HCT116 (cell line): ENCODE measurements around the gene POMT1. TPM values are rescaled to one million over a fixed set of nuclear protein-coding genes. Genes with fewer than 3 reads are reported as not detected.

Source experiments
- ATAC-seq: fragments of 200-7000 bp; cut with Tn5 transposase; 2 replicates; pipeline ENCODE4 v1.9.1; 2020; ENCODE audit warnings: mild to moderate bottlenecking, moderate library complexity
- BruUV-seq: library from RNA; stranded (reverse); fragments of 400-500 nt; replicated peaks from 2 replicates; lab custom pipeline; 2021; lab: Mats Ljungman, UMichigan
- CTCF ChIA-PET: fragments of 300-600 bp; sonication (Branson Sonifier 250); formaldehyde crosslinking; loops from one replicate; lab custom pipeline; 2021; ENCODE audit warnings: antibody characterized with exemption; lab: Charles Lee
- POLR2A ChIA-PET: fragments of 300-600, 350-600 bp; sonication (Branson Sonifier 250); formaldehyde crosslinking; loops from one replicate; lab custom pipeline; 2021; ENCODE audit warnings: antibody characterized with exemption; lab: Charles Lee
- RAD21 ChIA-PET, 2 experiments: fragments of 300-600 bp; sonication (Branson Sonifier 250); formaldehyde crosslinking; loops; one replicate each; lab custom pipeline; 2023; ENCODE audit warnings: low total read pairs in 2 of 2; ENCODE audit not compliant: uncharacterized antibody in 2 of 2, unreplicated experiment in 2 of 2, low non-redundant PET in 1 of 2; lab: Charles Lee
- DNase-seq: peaks from one replicate; pipeline ENCODE4 v3.0.0-alpha.2; 2010; ENCODE audit warnings: low read depth, low spot score
- H2AFZ ChIP-seq: fragments of 200-600 bp; shearing (Covaris generic), sonication (generic); 2 replicates; pipeline ENCODE4 v1.6.1; 2017; ENCODE audit warnings: low read depth, mixed run types, mixed read lengths, antibody characterized with exemption, low read length; ENCODE audit not compliant: poor library complexity, severe bottlenecking
- H3K27ac ChIP-seq: 2 replicates; pipeline ENCODE4 v1.5.1; 2012; ENCODE audit warnings: low read depth, low read length
- H3K27me3 ChIP-seq: fragments of 200-600 bp; sonication (generic); 2 replicates; pipeline ENCODE4 v1.6.1; 2016; ENCODE audit warnings: mixed run types, low read length, mixed read lengths; ENCODE audit not compliant: insufficient read depth
- H3K36me3 ChIP-seq, 2 experiments: fragments of 200-500 bp in 1 of 2; fragments of 200-600 bp in 1 of 2; sonication (Bioruptor generic) in 1 of 2; sonication (generic) in 1 of 2; 2 replicates each; pipeline versions ENCODE4 v1.5.1 to v1.6.1; 2014 to 2016; ENCODE audit warnings: low read length in 2 of 2, inconsistent platforms in 1 of 2, mixed read lengths in 1 of 2, mixed run types in 1 of 2; ENCODE audit not compliant: insufficient read depth in 2 of 2, control insufficient read depth in 1 of 2
- H3K4me1 ChIP-seq, 2 experiments: fragments of 200-600 bp in 1 of 2; sonication (generic) in 1 of 2; 2 replicates each; pipeline versions ENCODE4 v1.5.1 to v1.6.1; 2012 to 2017; ENCODE audit warnings: low read length in 2 of 2, inconsistent platforms in 1 of 2, mild to moderate bottlenecking in 1 of 2, mixed read lengths in 1 of 2, mixed run types in 1 of 2, moderate library complexity in 1 of 2; ENCODE audit not compliant: insufficient read depth in 2 of 2, control insufficient read depth in 1 of 2
- H3K4me2 ChIP-seq: fragments of 200-600 bp; sonication (generic); 2 replicates; pipeline ENCODE4 v1.6.1; 2017; ENCODE audit warnings: mixed run types, low read length, mixed read lengths
- H3K4me3 ChIP-seq, 2 experiments: fragments of 200-600 bp in 1 of 2; sonication (generic) in 1 of 2; replicated peaks in 1 of 2; 2 replicates each; pipeline ENCODE4 v1.5.1; 2011 to 2016; ENCODE audit warnings: low read length in 2 of 2, control low read depth in 1 of 2, low read depth in 1 of 2, mild to moderate bottlenecking in 1 of 2, mixed read lengths in 1 of 2, mixed run types in 1 of 2
- H3K79me2 ChIP-seq: fragments of 200-600 bp; sonication (generic); 2 replicates; pipeline ENCODE4 v1.6.1; 2017; ENCODE audit warnings: mild to moderate bottlenecking, mixed run types, low read length, moderate library complexity, mixed read lengths; ENCODE audit not compliant: insufficient read depth
- H3K9ac ChIP-seq: fragments of 200-600 bp; sonication (generic); 2 replicates; pipeline ENCODE4 v1.6.1; 2016; ENCODE audit warnings: low read length, mixed read lengths
- H3K9me2 ChIP-seq: fragments of 200-600 bp; sonication (generic), shearing (Covaris generic); 2 replicates; pipeline ENCODE4 v1.6.1; 2017; ENCODE audit warnings: mixed run types, mild to moderate bottlenecking, moderate library complexity; ENCODE audit not compliant: insufficient read depth
- H3K9me3 ChIP-seq, 2 experiments: fragments of 200-500 bp in 1 of 2; fragments of 200-600 bp in 1 of 2; sonication (Bioruptor generic) in 1 of 2; sonication (generic) in 1 of 2; 2 replicates each; pipeline ENCODE4 v1.6.1; 2014 to 2017; ENCODE audit warnings: low read length in 2 of 2, mixed read lengths in 2 of 2, inconsistent platforms in 1 of 2, low read depth in 1 of 2, mild to moderate bottlenecking in 1 of 2, mixed run types in 1 of 2, moderate library complexity in 1 of 2; ENCODE audit not compliant: control insufficient read depth in 1 of 2, insufficient read depth in 1 of 2
- H4K20me1 ChIP-seq: fragments of 200-600 bp; sonication (generic), shearing (Covaris generic); 2 replicates; pipeline ENCODE4 v1.6.1; 2017; ENCODE audit warnings: mixed run types, mild to moderate bottlenecking, moderate library complexity; ENCODE audit not compliant: insufficient read depth
- CBX3 ChIP-seq: IDR thresholded peaks from 2 replicates; pipeline ENCODE4 v1.6.1; 2012; ENCODE audit warnings: low read depth
- EGR1 ChIP-seq: IDR thresholded peaks from 2 replicates; pipeline ENCODE4 v1.6.1; 2012; ENCODE audit warnings: low read depth
- EZH2phosphoT487 ChIP-seq: fragments of 200-600 bp; IDR thresholded peaks from 2 replicates; pipeline ENCODE4 v1.6.1; 2018; ENCODE audit warnings: antibody characterized with exemption, borderline replicate concordance
- JUND ChIP-seq: IDR thresholded peaks from 2 replicates; pipeline ENCODE4 v1.6.1; 2012
- POLR2A ChIP-seq: IDR thresholded peaks from 2 replicates; pipeline ENCODE4 v1.7.0; 2011; ENCODE audit warnings: borderline replicate concordance; ENCODE audit not compliant: insufficient read depth, insufficient read length; ENCODE audit errors: extremely low read depth
- POLR2AphosphoS5 ChIP-seq: IDR thresholded peaks from 2 replicates; pipeline ENCODE4 v1.6.1; 2011; ENCODE audit warnings: mild to moderate bottlenecking, low read depth, low read length, moderate library complexity
- RAD21 ChIP-seq: IDR thresholded peaks from 2 replicates; pipeline ENCODE4 v1.6.1; 2012; ENCODE audit warnings: low read depth, mild to moderate bottlenecking
- SIN3A ChIP-seq: IDR thresholded peaks from 2 replicates; pipeline ENCODE4 v1.6.1; 2012; ENCODE audit warnings: low read depth
- SRF ChIP-seq: IDR thresholded peaks from 2 replicates; pipeline ENCODE4 v1.6.1; 2012; ENCODE audit warnings: low read depth
- YY1 ChIP-seq: IDR thresholded peaks from 2 replicates; pipeline ENCODE4 v1.6.1; 2011; ENCODE audit warnings: low read length, low read depth, moderate library complexity, mild to moderate bottlenecking; ENCODE audit not compliant: insufficient replicate concordance; ENCODE audit errors: extremely low read depth
- ZNF274 ChIP-seq: fragments of 200-500 bp; sonication (Bioruptor generic); IDR thresholded peaks from 2 replicates; pipeline ENCODE4 v1.6.1; 2014; ENCODE audit warnings: mild to moderate bottlenecking, low read depth, low read length, inconsistent platforms
- intact Hi-C: fragments of 100-400 bp; cut with micrococcal nuclease; formaldehyde crosslinking; loops from 2 replicates; pipeline ENCODE4 v1.10.0; 2022
- total RNA-seq: library from RNA; stranded (reverse); gene quantifications from one replicate; pipeline ENCODE4 v1.2.1, GENCODE V29; 2021; ENCODE audit not compliant: unreplicated experiment
- TF ChIP-seq, protein P1 (sequence below), 3 experiments: fragments of 200-600 bp in 1 of 3; sonication (generic) in 1 of 3; IDR thresholded peaks in 2 of 3; conservative IDR thresholded peaks in 1 of 3; 2 replicates each; pipeline ENCODE4 v1.5.1; 2012 to 2017; ENCODE audit warnings: low read depth in 2 of 3, low read length in 2 of 3, antibody characterized with exemption in 1 of 3, borderline replicate concordance in 1 of 3, control low read depth in 1 of 3, mild to moderate bottlenecking in 1 of 3, mixed read lengths in 1 of 3, mixed run types in 1 of 3, moderate library complexity in 1 of 3; ENCODE audit not compliant: insufficient read depth in 1 of 3
- TF ChIP-seq, protein P2 (sequence below): IDR thresholded peaks from 2 replicates; pipeline ENCODE4 v1.6.1; 2012

Gene POMT1
- total RNA-seq, 1 experiment from 2014 or later, result 21.4 TPM

DNA sequence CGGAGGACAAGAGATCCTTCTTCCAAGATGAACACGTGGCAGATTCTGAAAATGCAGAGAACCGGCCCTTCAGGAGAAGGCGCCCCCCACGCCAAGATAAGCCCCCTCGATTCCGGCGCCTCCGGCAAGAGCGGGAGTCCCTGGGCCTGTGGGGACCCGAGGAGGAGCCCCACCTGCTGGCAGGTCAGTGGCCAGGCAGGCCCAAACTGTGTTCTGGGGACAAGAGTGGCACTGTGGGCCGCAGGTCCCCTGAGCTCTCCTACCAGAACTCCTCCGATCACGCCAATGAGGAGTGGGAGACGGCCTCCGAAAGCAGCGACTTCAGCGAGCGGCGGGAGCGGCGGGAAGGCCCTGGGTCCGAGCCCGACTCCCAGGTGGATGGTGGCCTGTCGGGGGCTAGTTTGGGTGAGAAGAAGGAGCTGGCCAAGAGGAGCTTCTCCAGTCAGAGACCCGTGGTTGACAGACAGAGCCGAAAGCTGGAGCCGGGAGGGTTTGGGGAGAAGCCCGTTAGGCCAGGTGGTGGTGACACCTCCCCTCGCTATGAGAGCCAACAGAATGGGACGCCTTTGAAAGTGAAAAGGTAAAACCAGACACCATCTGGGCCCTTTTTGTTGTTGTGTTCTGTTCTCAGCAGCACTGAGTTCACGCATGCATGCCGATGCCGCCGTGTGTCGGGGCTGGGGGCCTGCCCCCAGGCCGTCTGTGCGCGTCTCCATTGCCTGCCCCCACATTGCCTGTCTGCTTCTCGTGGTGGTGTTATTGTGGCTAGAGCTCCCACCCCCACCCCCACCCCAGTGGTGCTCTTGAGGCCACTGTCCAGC lies 26.6 kb upstream of the POMT1 start:
- Histone ChIP-seq H4K20me1 (peaks cover 6% of the 10 kb centered on the region; the same call in 1 of the 2 replicates), H3K27ac (no peak overlapping the region), H3K4me3 (no peak overlapping the region)
- RAD21 ChIA-PET, result no interaction called here
- TF ChIP-seq EZH2phosphoT487 (no peak), RAD21 (peak; percentile 23)
- TF ChIP-seq, protein P1, sequence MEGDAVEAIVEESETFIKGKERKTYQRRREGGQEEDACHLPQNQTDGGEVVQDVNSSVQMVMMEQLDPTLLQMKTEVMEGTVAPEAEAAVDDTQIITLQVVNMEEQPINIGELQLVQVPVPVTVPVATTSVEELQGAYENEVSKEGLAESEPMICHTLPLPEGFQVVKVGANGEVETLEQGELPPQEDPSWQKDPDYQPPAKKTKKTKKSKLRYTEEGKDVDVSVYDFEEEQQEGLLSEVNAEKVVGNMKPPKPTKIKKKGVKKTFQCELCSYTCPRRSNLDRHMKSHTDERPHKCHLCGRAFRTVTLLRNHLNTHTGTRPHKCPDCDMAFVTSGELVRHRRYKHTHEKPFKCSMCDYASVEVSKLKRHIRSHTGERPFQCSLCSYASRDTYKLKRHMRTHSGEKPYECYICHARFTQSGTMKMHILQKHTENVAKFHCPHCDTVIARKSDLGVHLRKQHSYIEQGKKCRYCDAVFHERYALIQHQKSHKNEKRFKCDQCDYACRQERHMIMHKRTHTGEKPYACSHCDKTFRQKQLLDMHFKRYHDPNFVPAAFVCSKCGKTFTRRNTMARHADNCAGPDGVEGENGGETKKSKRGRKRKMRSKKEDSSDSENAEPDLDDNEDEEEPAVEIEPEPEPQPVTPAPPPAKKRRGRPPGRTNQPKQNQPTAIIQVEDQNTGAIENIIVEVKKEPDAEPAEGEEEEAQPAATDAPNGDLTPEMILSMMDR (IDR thresholded peaks at IDR 0.05 in 2 of 3, conservative IDR thresholded peaks at IDR 0.05 in 1 of 3; ENCODE audit: borderline replicate concordance in 1 of 3, insufficient read depth in 1 of 3, low read depth in 2 of 3, low read length in 2 of 3), result peak in 2 of 3 experiments; percentile 47 to 48; a peak in 3 of 6 replicates
- TF ChIP-seq, all 23 proteins: peak for 2
- ATAC-seq (peak; percentile 39; the same call in 1 of the 2 replicates), DNase-seq (no peak)
- BruUV-seq, result no TSS peak
- Histone ChIP-seq H3K36me3 (peaks cover 56 to 70% of the 10 kb centered on the region in 2 experiments), H3K4me1 (no peaks in the 10 kb centered on the region), H3K9ac (no peak overlapping the region), H2AFZ (no peak overlapping the region), H3K4me2 (no peak overlapping the region), H3K27me3 (no peaks in the 10 kb centered on the region), H3K9me2 (no peaks in the 10 kb centered on the region), H3K79me2 (peaks cover 81% of the 10 kb centered on the region), H3K9me3 (no peaks in the 10 kb centered on the region)
- ChIA-PET POLR2A (no interaction called here), CTCF (interaction anchor here (0.7 kb wide), 1 partner anchor 126 kb away, joined by 4 read pairs; no protein-coding TSS in a partner anchor)
- intact Hi-C loops, result no loop called here

DNA sequence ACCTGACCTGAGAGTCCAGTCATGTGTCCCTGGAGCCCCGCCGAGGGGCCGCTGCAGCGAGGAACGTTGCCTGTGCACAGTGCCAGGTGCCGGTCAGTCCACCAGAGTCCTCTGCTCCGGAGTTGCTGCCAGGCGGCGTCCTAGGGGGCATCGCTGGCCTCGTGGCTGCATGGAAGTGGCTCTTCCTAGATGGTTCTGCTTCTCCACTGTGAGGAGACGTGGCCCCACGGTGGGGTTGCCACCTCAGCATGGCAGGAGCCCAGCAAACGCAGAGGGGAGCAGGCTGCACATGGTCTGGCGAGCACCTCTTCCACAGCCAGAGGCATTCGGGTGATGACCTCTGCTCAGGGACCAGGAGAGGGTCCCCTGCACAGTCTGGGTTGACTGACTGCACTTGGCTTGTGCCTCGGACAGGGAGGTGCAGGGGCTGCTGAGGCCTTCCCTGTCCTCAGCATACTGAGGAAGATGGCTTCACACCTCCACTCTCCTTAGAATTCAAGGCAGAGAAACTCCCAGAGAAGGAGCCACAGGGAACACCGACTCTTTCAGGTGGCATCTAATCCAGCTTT lies 25.9 kb upstream of the POMT1 start:
- Histone ChIP-seq H3K4me3 (no peak overlapping the region), H3K4me1 (no peaks in the 10 kb centered on the region), H3K9ac (no peak overlapping the region), H3K79me2 (peaks cover 80% of the 10 kb centered on the region), H3K4me2 (no peak overlapping the region), H3K36me3 (peaks cover 57 to 72% of the 10 kb centered on the region in 2 experiments), H2AFZ (no peak overlapping the region), H3K27me3 (no peaks in the 10 kb centered on the region), H4K20me1 (peaks cover 6% of the 10 kb centered on the region; the same call in 1 of the 2 replicates), H3K9me3 (no peaks in the 10 kb centered on the region), H3K27ac (no peak overlapping the region), H3K9me2 (no peaks in the 10 kb centered on the region)
- no TSS peak for BruUV-seq
- CTCF ChIA-PET, result interaction anchor here (0.7 to 0.9 kb wide), 2 partner anchors 103 to 127 kb away, joined by 3 to 4 read pairs; no protein-coding TSS in a partner anchor
- ATAC-seq, result no peak
- POLR2A ChIA-PET, result no interaction called here
- RAD21 ChIA-PET, result no interaction called here
- no peak for DNase-seq
- intact Hi-C loops, result no loop called here
- TF ChIP-seq POLR2AphosphoS5 (no peak), SIN3A (no peak), POLR2A (no peak), EZH2phosphoT487 (no peak), CBX3 (no peak), SRF (no peak), EGR1 (no peak), JUND (no peak), YY1 (no peak), ZNF274 (no peak)
- TF ChIP-seq, protein P1 (IDR thresholded peaks at IDR 0.05 in 2 of 3, conservative IDR thresholded peaks at IDR 0.05 in 1 of 3; ENCODE audit: borderline replicate concordance in 1 of 3, insufficient read depth in 1 of 3, low read depth in 2 of 3, low read length in 2 of 3), result no peak
- TF ChIP-seq, protein P2, sequence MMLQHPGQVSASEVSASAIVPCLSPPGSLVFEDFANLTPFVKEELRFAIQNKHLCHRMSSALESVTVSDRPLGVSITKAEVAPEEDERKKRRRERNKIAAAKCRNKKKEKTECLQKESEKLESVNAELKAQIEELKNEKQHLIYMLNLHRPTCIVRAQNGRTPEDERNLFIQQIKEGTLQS, result no peak
